ENCODE measurements around the gene IDI2. TPM values are rescaled to one million over a fixed set of nuclear protein-coding genes. Genes with fewer than 3 reads are reported as not detected.
"Not testable (repeated sequence)": the region's sequence is repeated elsewhere in the genome, so short reads cannot be mapped to it uniquely, and the experiment has no call there.

The IDI2 gene
- total RNA-seq, 1 experiment from 2014 or later = not detected

DNA sequence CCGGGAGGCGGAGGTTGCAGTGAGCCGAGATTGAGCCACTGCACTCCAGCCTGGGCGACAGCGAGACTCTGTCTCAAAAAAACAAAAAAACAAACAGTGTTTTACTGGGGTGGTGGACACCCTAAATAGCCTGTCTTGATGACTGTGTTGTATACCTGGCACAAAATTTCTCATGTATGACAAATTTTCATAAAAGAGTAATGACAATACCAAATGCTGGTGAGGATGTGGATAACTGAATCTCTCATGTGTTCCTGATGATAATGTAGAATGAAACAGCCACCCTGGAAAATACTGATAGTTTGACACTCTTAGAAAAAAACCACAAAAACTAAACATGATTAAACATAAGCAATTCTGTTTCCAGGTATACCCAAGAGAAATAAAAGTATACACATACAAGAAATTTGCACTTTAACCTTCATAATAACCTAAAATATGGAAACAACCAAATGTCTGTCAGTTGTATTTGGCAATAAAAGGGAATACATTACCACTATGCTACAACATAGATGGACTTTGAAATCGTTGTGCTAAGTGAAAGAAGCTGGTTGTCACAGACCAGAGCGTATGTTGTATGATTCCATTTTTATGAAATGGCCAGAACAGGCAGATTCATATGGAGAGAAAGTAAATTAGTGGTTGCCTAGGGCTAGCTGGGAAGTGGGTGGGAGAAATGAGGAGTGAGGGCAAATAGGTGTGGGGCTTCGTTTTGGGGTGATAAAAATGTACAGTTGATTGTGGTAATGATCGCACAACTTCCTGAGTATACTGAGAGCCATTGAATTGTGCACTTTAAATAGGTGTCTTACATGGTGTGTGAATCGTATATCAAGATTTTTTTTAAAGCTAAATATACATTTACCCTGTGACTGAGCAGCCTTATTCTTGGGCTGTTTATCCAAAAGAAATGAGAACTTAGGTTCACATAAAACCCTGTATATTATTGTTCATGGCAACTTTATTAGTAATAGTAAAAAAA is 43.0 kb upstream of the IDI2 start:
- H3K27ac ChIP-seq (ENCODE audit: low read depth, low read length) = no peak overlapping the region
- no peak overlapping the region for H2AFZ ChIP-seq (ENCODE audit: low read depth, low read length, poor library complexity, severe bottlenecking)
- 0 out of 2 replicates have a peak, but pooled peaks cover 3% of the 10 kb centered on the region for H4K20me1 ChIP-seq (ENCODE audit: insufficient read depth)
- H3K9ac ChIP-seq (ENCODE audit: low read length) = no peak overlapping the region
- no peaks in the 10 kb centered on the region for H3K79me2 ChIP-seq (ENCODE audit: insufficient read depth, low read length)
- POLR2A ChIA-PET = no interaction called here
- H3K4me1 ChIP-seq (ENCODE audit: control insufficient read depth in 1 of 2, insufficient read depth in 2 of 2, low read length in 2 of 2) = no peaks in the 10 kb centered on the region
- H3K9me3 ChIP-seq (ENCODE audit: control insufficient read depth in 1 of 2, insufficient read depth in 1 of 2, low read depth in 1 of 2, low read length in 2 of 2) = no peaks in the 10 kb centered on the region
- H3K27me3 ChIP-seq (ENCODE audit: insufficient read depth, low read length) = no peaks in the 10 kb centered on the region
- intact Hi-C loops (cut with micrococcal nuclease) = no loop called here
- no TSS peak for BruUV-seq (replicated peaks)
- DNase-seq (ENCODE audit: low read depth, low spot score) (no peak), ATAC-seq (no peak)
- RAD21 ChIA-PET (ENCODE audit: low non-redundant PET in 1 of 2, low total read pairs in 2 of 2, uncharacterized antibody in 2 of 2, unreplicated experiment in 2 of 2) = no interaction called here
- H3K36me3 ChIP-seq (ENCODE audit: control insufficient read depth in 1 of 2, insufficient read depth in 2 of 2, low read length in 2 of 2) = no peaks in the 10 kb centered on the region
- CTCF ChIA-PET = interaction anchor here (0.6 kb wide), 1 partner anchor 20 kb away, joined by 3 read pairs; no protein-coding TSS in a partner anchor
- H3K4me3 ChIP-seq (replicated peaks in 1 of 2; ENCODE audit: low read depth in 1 of 2, low read length in 2 of 2) = no peak overlapping the region
- TF ChIP-seq, protein P1, sequence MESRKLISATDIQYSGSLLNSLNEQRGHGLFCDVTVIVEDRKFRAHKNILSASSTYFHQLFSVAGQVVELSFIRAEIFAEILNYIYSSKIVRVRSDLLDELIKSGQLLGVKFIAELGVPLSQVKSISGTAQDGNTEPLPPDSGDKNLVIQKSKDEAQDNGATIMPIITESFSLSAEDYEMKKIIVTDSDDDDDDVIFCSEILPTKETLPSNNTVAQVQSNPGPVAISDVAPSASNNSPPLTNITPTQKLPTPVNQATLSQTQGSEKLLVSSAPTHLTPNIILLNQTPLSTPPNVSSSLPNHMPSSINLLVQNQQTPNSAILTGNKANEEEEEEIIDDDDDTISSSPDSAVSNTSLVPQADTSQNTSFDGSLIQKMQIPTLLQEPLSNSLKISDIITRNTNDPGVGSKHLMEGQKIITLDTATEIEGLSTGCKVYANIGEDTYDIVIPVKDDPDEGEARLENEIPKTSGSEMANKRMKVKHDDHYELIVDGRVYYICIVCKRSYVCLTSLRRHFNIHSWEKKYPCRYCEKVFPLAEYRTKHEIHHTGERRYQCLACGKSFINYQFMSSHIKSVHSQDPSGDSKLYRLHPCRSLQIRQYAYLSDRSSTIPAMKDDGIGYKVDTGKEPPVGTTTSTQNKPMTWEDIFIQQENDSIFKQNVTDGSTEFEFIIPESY (IDR thresholded peaks at IDR 0.05; ENCODE audit: extremely low read depth, insufficient replicate concordance, low read length) = no peak
- TF ChIP-seq RAD21 (IDR thresholded peaks at IDR 0.05; ENCODE audit: low read depth) = no peak
- no peak for TF ChIP-seq TCF7L2 (IDR thresholded peaks at IDR 0.05; ENCODE audit: borderline replicate concordance, extremely low read depth, insufficient read depth, insufficient read length)
- TF ChIP-seq, protein P2, sequence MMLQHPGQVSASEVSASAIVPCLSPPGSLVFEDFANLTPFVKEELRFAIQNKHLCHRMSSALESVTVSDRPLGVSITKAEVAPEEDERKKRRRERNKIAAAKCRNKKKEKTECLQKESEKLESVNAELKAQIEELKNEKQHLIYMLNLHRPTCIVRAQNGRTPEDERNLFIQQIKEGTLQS (IDR thresholded peaks at IDR 0.05) = no peak
- TF ChIP-seq SP1 (IDR thresholded peaks at IDR 0.05; ENCODE audit: low read depth) = no peak
- TF ChIP-seq CEBPB (IDR thresholded peaks at IDR 0.05; ENCODE audit: low read depth) = no peak
- no peak for TF ChIP-seq EZH2 (IDR thresholded peaks at IDR 0.05)
- TF ChIP-seq FOSL1 (IDR thresholded peaks at IDR 0.05; ENCODE audit: low read depth) = no peak
- no peak for TF ChIP-seq ZNF274 (IDR thresholded peaks at IDR 0.05; ENCODE audit: low read depth, low read length)
- no peak for TF ChIP-seq CBX3 (IDR thresholded peaks at IDR 0.05; ENCODE audit: low read depth)
- no peak for TF ChIP-seq SIN3A (IDR thresholded peaks at IDR 0.05; ENCODE audit: low read depth)
- no peak for TF ChIP-seq EZH2phosphoT487 (IDR thresholded peaks at IDR 0.05; ENCODE audit: borderline replicate concordance)
- no peak for TF ChIP-seq SRF (IDR thresholded peaks at IDR 0.05; ENCODE audit: low read depth)
- no peak for TF ChIP-seq ELF1 (IDR thresholded peaks at IDR 0.05; ENCODE audit: borderline replicate concordance, low read depth)
- no peak for TF ChIP-seq POLR2A (IDR thresholded peaks at IDR 0.05; ENCODE audit: borderline replicate concordance, extremely low read depth, insufficient read depth, insufficient read length)
- TF ChIP-seq POLR2AphosphoS5 (IDR thresholded peaks at IDR 0.05; ENCODE audit: low read depth, low read length) = no peak
- no peak for TF ChIP-seq ZFX (IDR thresholded peaks at IDR 0.05)
- no peak for TF ChIP-seq YY1 (IDR thresholded peaks at IDR 0.05; ENCODE audit: extremely low read depth, insufficient replicate concordance, low read depth, low read length)
- H3K4me2 ChIP-seq (ENCODE audit: low read length) = no peak overlapping the region
- no peaks in the 10 kb centered on the region for H3K9me2 ChIP-seq (ENCODE audit: insufficient read depth)

DNA sequence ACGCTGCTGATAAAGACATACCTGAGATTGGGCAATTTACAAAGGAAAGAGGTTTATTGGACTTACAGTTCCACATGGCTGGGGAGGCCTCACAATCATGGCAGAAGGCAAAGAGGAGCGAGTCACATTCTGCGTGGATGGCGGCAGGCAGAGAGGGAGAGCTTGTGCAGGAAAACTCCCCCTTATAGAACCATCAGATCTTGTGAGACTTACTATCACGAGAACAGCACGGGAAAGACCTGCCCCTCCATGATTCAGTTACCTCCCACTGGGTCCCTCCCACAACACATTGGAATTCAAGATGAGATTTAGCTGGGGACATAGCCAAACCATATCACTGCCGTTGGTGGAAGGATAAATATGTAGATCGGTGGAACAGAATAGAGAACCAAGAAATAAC is 41.1 kb upstream of the IDI2 start:
- POLR2A ChIA-PET = not testable (repeated sequence)

More for the DNA sequence above, 41.1 kb upstream of the IDI2 start:
- H3K9me3 ChIP-seq (ENCODE audit: control insufficient read depth in 1 of 2, insufficient read depth in 1 of 2, low read depth in 1 of 2, low read length in 2 of 2); DNase-seq (ENCODE audit: low read depth, low spot score); H3K4me3 ChIP-seq (replicated peaks in 1 of 2; ENCODE audit: low read depth in 1 of 2, low read length in 2 of 2); H3K27me3 ChIP-seq (ENCODE audit: insufficient read depth, low read length); intact Hi-C loops (cut with micrococcal nuclease); H3K4me2 ChIP-seq (ENCODE audit: low read length); CTCF ChIA-PET; H3K79me2 ChIP-seq (ENCODE audit: insufficient read depth, low read length); H3K9ac ChIP-seq (ENCODE audit: low read length); BruUV-seq (replicated peaks); ATAC-seq; H3K4me1 ChIP-seq (ENCODE audit: control insufficient read depth in 1 of 2, insufficient read depth in 2 of 2, low read length in 2 of 2); H3K27ac ChIP-seq (ENCODE audit: low read depth, low read length); H2AFZ ChIP-seq (ENCODE audit: low read depth, low read length, poor library complexity, severe bottlenecking); H3K9me2 ChIP-seq (ENCODE audit: insufficient read depth); H4K20me1 ChIP-seq (ENCODE audit: insufficient read depth); RAD21 ChIA-PET (ENCODE audit: low non-redundant PET in 1 of 2, low total read pairs in 2 of 2, uncharacterized antibody in 2 of 2, unreplicated experiment in 2 of 2); H3K36me3 ChIP-seq (ENCODE audit: control insufficient read depth in 1 of 2, insufficient read depth in 2 of 2, low read length in 2 of 2): not testable (repeated sequence)
